Mesothelial cell of epicardium (in vitro differentiated cells): ENCODE results near the gene KISS1R. TPM values are rescaled to one million over a fixed set of nuclear protein-coding genes. Genes with fewer than 3 reads are reported as not detected.
"Not testable (repeated sequence)": the region's sequence is repeated elsewhere in the genome, so short reads cannot be mapped to it uniquely, and the experiment has no call there.

Source experiments
- DNase-seq, 2 experiments: peaks; one replicate each; pipeline ENCODE4 v3.0.0; 2021; ENCODE audit warnings: low spot score in 2 of 2; ENCODE audit not compliant: unreplicated experiment in 2 of 2
- H3K27ac Mint-ChIP-seq: 2 replicates; pipeline ENCODE4 v1.8.0; 2021; ENCODE audit warnings: mixed read lengths
- H3K27me3 Mint-ChIP-seq: 2 replicates; pipeline ENCODE4 v1.8.0; 2021; ENCODE audit warnings: low read depth, mixed read lengths
- H3K36me3 Mint-ChIP-seq: 2 replicates; pipeline ENCODE4 v1.8.0; 2021; ENCODE audit warnings: mixed read lengths
- H3K4me1 Mint-ChIP-seq: 2 replicates; pipeline ENCODE4 v1.8.0; 2021; ENCODE audit warnings: mixed read lengths
- H3K4me3 Mint-ChIP-seq: 2 replicates; pipeline ENCODE4 v1.8.0; 2021; ENCODE audit warnings: mild to moderate bottlenecking, moderate library complexity, mixed read lengths
- H3K9me3 Mint-ChIP-seq: 2 replicates; pipeline ENCODE4 v1.8.0; 2021; ENCODE audit warnings: mixed read lengths
- CTCF ChIP-seq: fragments of 200-600 bp; sonication (generic); IDR thresholded peaks from one replicate; pipeline ENCODE4 v1.5.0; 2021; ENCODE audit warnings: antibody characterized with exemption; ENCODE audit not compliant: unreplicated experiment
- total RNA-seq: library from RNA; stranded (reverse); gene quantifications from 3 replicates; pipeline ENCODE4 v1.2.1, GENCODE V29; 2021

KISS1R gene
- total RNA-seq, 1 donor from 2014 or later = 1.5 TPM

GRCh38 chr19:954672-955494 is 37.8 kb downstream of the KISS1R start:
- H3K4me3 Mint-ChIP-seq = peak overlapping the region; percentile 41
- DNase-seq = no peak
- TF ChIP-seq CTCF = no peak
- H3K27ac Mint-ChIP-seq = peak overlapping the region; percentile 98
- peaks cover 5% of the 10 kb centered on the region for H3K36me3 Mint-ChIP-seq
- peaks cover 63% of the 10 kb centered on the region for H3K4me1 Mint-ChIP-seq
- no peaks in the 10 kb centered on the region for H3K27me3 Mint-ChIP-seq
- H3K9me3 Mint-ChIP-seq = no peaks in the 10 kb centered on the region

GRCh38 chr19:955803-956765 is 39.0 kb downstream of the KISS1R start:
- Mint-ChIP-seq H3K4me3 (peak overlapping the region; percentile 13), H3K9me3 (no peaks in the 10 kb centered on the region), H3K36me3 (peaks cover 5% of the 10 kb centered on the region), H3K4me1 (peaks cover 65% of the 10 kb centered on the region), H3K27ac (peak overlapping the region; percentile 96), H3K27me3 (no peaks in the 10 kb centered on the region)
- TF ChIP-seq CTCF = no peak
- DNase-seq = no peak

- Mint-ChIP-seq H3K9me3 (no peaks in the 10 kb centered on the region), H3K4me3 (peak overlapping the region; percentile 14), H3K27ac (peak overlapping the region; percentile 96), H3K4me1 (peaks cover 60% of the 10 kb centered on the region), H3K27me3 (no peaks in the 10 kb centered on the region), H3K36me3 (peaks cover 5% of the 10 kb centered on the region)
- no peak for TF ChIP-seq CTCF
- no peak for DNase-seq
Observed at GRCh38 chr19:956766-957440, 39.8 kb downstream of the KISS1R start.

GRCh38 chr19:957578-957977 is 40.4 kb downstream of the KISS1R start:
- H3K36me3 Mint-ChIP-seq, H3K9me3 Mint-ChIP-seq, H3K27me3 Mint-ChIP-seq, DNase-seq, H3K4me3 Mint-ChIP-seq: not testable (repeated sequence)
- Mint-ChIP-seq H3K4me1 (peaks cover 63% of the 10 kb centered on the region), H3K27ac (peak overlapping the region; percentile 96)

- H3K27me3 Mint-ChIP-seq = no peaks in the 10 kb centered on the region
- no peak overlapping the region for H3K4me3 Mint-ChIP-seq
- no peak for TF ChIP-seq CTCF
- DNase-seq = no peak
- peak overlapping the region; percentile 95 for H3K27ac Mint-ChIP-seq
- no peaks in the 10 kb centered on the region for H3K9me3 Mint-ChIP-seq
- H3K36me3 Mint-ChIP-seq = peaks cover 9% of the 10 kb centered on the region
- H3K4me1 Mint-ChIP-seq = peaks cover 58% of the 10 kb centered on the region
Observed at GRCh38 chr19:958967-959855, 42.1 kb downstream of the KISS1R start.
